Central memory CD8-positive, alpha-beta T cell (primary cell): ENCODE measurements around the gene BORCS6.

Source experiments
- ATAC-seq: fragments of 150-1000 bp; cut with Tn5 transposase; replicated peaks from 2 replicates; pipeline ENCODE4 v1.10.0; 2022; ENCODE audit warnings: mild to moderate bottlenecking, moderate FRiP score, moderate number of reproducible peaks; ENCODE audit not compliant: poor library complexity, severe bottlenecking; ENCODE audit errors: extremely low read depth
- DNase-seq, 2 donors: peaks; one replicate each; pipeline ENCODE4 v3.0.0; 2021; ENCODE audit warnings: low spot score in 2 of 2
- H3K27ac Mint-ChIP-seq: one replicate; pipeline ENCODE4 v1.8.0; 2022; ENCODE audit warnings: low read depth, mild to moderate bottlenecking, moderate library complexity, mixed read lengths
- H3K27me3 Mint-ChIP-seq: one replicate; pipeline ENCODE4 v1.8.0; 2022; ENCODE audit warnings: mixed read lengths
- H3K36me3 Mint-ChIP-seq: one replicate; pipeline ENCODE4 v1.8.0; 2022; ENCODE audit warnings: mild to moderate bottlenecking, moderate library complexity, mixed read lengths; ENCODE audit not compliant: insufficient read depth
- H3K4me1 Mint-ChIP-seq: one replicate; pipeline ENCODE4 v1.8.0; 2022; ENCODE audit warnings: mixed read lengths
- H3K4me3 Mint-ChIP-seq: one replicate; pipeline ENCODE4 v1.8.0; 2022; ENCODE audit warnings: mild to moderate bottlenecking, moderate library complexity, mixed read lengths
- H3K9me3 Mint-ChIP-seq: one replicate; pipeline ENCODE4 v1.8.0; 2022; ENCODE audit warnings: mixed read lengths

BORCS6 gene

GRCh38 chr17:8145811-8146210 is 44.2 kb downstream of the BORCS6 start:
- Mint-ChIP-seq H3K27ac (peak overlapping the region; percentile 88), H3K9me3 (no peaks in the 10 kb centered on the region), H3K4me3 (peak overlapping the region; percentile 64), H3K4me1 (peaks cover 18% of the 10 kb centered on the region), H3K36me3 (peaks cover 94% of the 10 kb centered on the region), H3K27me3 (no peaks in the 10 kb centered on the region)
- ATAC-seq (no peak), DNase-seq (no peak)

- Mint-ChIP-seq H3K4me3 (peak overlapping the region; percentile 54), H3K4me1 (peaks cover 18% of the 10 kb centered on the region), H3K36me3 (peaks cover 83% of the 10 kb centered on the region), H3K27ac (peak overlapping the region; percentile 90), H3K9me3 (no peaks in the 10 kb centered on the region), H3K27me3 (no peaks in the 10 kb centered on the region)
- no peak for DNase-seq
- ATAC-seq = no peak
Observed at GRCh38 chr17:8144401-8145231, 45.4 kb downstream of the BORCS6 start.

GRCh38 chr17:8143581-8144400 is 46.2 kb downstream of the BORCS6 start:
- Mint-ChIP-seq H3K27me3 (no peaks in the 10 kb centered on the region), H3K9me3 (no peaks in the 10 kb centered on the region), H3K36me3 (peaks cover 75% of the 10 kb centered on the region), H3K4me1 (peaks cover 18% of the 10 kb centered on the region), H3K27ac (peak overlapping the region; percentile 90), H3K4me3 (peak overlapping the region; percentile 54)
- ATAC-seq (no peak), DNase-seq (no peak)

DNA sequence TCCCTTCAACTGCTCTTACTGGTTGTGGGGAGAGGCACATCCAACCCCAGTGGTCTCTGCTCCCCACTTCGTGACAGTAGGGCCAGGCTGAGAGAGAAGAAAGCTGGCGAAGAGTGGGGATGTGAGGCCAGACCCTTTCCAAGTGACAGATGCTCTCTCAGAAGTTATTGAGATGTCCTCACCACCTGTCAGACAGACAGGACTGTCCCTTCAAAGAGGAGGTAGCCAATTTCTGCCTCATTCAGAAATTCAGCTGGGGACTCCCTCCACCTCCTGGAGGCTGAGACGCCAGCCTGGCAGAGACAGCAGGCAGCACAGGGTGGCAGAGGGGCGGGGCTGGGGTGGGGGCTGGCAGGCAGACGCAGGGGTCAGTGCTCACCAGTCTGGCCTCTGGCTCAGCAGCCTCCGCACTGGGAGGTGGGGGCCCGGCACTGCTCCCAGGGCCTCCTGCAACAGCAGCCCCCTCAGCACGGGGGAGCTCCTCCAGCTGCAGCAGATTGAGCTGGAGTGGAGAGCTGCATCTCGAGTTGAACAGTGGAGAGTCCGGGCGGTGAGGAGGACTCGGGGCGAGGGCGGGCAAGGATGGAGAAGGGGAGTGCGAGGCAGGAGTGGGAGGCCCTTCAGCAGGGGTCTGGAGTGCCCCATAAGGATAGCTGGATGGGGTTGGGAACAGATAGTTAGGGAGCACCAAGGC is 46.9 kb downstream of the BORCS6 start:
- no peaks in the 10 kb centered on the region for H3K27me3 Mint-ChIP-seq
- no peak for DNase-seq
- H3K27ac Mint-ChIP-seq = peak overlapping the region; percentile 90
- peaks cover 67% of the 10 kb centered on the region for H3K36me3 Mint-ChIP-seq
- no peak for ATAC-seq
- H3K9me3 Mint-ChIP-seq = no peaks in the 10 kb centered on the region
- peaks cover 18% of the 10 kb centered on the region for H3K4me1 Mint-ChIP-seq
- peak overlapping the region; percentile 54 for H3K4me3 Mint-ChIP-seq

DNA sequence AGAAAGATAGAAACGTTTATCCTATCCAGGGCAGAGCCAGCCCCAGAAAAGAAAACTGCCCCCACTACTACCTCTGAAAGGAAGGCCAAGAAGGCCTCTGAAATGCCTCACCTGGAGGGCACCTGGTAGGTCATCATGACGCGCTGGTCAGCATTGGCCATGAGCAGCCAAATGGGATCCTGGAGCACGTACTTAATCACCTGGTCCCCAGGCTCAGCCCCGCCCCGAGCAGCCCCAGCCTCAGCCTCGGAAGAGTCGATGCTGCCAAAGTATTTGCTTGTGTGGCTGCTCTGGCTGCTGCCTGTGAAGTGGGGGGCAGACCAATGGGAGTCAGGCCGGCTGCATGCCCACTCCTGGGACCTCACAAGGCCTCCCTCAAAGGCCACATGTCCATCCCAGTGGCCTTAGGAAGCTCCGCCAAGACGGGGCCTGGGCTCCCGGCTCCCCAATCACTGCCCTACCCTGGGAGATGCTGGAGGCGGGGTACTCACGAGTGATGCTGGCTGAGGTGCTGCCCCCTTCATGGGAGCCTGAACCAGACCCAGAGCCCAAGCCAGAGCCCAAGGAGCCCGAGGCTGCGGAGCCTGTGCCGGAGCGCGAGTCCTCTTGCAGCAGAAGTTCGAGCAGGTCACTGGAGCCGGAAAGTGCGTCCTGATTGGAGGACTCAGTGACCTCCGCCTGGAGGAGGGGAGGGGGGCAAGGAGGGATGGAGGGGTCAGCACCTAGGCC is 47.7 kb downstream of the BORCS6 start:
- Mint-ChIP-seq H3K27ac (peak overlapping the region; percentile 91), H3K36me3 (peaks cover 60% of the 10 kb centered on the region), H3K9me3 (no peaks in the 10 kb centered on the region), H3K27me3 (no peaks in the 10 kb centered on the region), H3K4me1 (peaks cover 13% of the 10 kb centered on the region), H3K4me3 (peak overlapping the region; percentile 43)
- ATAC-seq (no peak), DNase-seq (no peak)

- H3K27ac Mint-ChIP-seq = peak overlapping the region; percentile 91
- peak overlapping the region; percentile 44 for H3K4me3 Mint-ChIP-seq
- no peaks in the 10 kb centered on the region for H3K27me3 Mint-ChIP-seq
- H3K4me1 Mint-ChIP-seq = peaks cover 9% of the 10 kb centered on the region
- H3K36me3 Mint-ChIP-seq = peaks cover 56% of the 10 kb centered on the region
- no peaks in the 10 kb centered on the region for H3K9me3 Mint-ChIP-seq
- DNase-seq (no peak), ATAC-seq (no peak)
Observed at GRCh38 chr17:8141741-8142140, 48.2 kb downstream of the BORCS6 start.

DNA sequence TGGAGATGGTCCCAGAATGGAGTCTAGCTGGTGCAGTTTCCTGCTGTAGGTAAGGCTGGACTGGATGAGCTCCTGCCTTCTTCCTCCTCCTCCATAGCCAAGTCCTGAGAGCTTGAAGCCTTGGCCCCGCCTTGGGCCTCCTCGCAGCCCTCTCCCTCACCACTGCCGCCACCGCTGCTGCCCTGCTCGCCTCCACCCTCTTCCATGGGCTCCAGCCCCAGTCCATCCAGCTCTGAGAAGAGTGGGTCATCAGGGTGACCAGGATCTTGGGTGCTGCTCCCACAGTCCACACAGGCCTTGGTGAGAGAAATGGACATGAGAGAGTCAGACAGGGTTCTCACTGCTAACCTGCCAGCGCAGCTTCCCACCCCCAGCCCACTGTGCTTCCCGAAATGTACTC is 48.9 kb downstream of the BORCS6 start:
- Mint-ChIP-seq H3K9me3 (no peaks in the 10 kb centered on the region), H3K4me1 (peaks cover 3% of the 10 kb centered on the region), H3K27ac (peak overlapping the region; percentile 91), H3K36me3 (peaks cover 51% of the 10 kb centered on the region), H3K4me3 (peak overlapping the region; percentile 44), H3K27me3 (no peaks in the 10 kb centered on the region)
- no peak for DNase-seq
- ATAC-seq = no peak

DNA sequence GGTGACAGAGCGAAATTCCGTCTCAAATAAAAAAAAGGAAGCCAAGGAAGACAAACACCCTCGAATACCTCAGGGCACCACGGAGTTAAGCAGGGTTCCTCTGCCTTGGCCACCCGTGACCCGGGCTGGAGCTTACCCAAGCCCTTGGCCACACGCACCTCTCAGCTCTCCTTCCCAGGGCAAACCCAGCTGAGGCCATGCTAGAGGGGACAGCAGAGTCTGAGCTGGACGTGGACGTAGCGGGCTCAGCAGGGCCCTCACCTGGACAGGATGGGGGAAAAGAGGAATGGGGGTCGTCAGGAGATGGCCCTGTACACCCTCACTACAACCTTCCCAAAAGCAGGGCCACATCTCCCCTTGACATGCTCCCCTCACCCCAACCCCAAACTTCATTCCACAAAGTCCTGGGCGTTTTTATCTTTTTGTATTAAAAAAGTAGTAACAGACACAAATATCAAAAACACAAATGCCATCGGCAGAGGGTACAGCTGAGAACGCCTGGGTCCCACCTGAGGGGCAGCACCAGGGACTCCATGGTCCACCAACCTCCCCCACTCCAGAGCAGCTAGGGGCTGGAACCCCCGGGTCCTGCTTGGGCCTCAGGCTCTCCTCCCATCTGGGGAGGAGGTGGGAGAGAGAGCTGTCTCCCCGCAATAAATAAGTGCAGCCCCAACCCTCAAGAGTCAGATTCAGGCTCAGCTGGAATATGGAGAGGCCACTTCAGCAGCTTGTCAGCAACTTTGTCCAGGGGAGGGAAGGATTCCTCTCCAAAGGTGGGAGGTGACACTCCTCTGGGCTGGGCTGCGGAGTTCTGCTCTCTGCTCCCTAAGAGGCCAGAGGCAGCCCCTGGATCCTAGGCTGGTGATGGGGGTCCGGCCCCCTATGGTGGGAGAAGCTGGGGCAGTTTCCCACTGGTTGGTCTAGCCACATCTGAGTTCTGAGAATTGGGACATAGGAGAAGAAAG is 49.6 kb downstream of the BORCS6 start:
- Mint-ChIP-seq H3K27ac (peak overlapping the region; percentile 91), H3K36me3 (peaks cover 44% of the 10 kb centered on the region)

DNA sequence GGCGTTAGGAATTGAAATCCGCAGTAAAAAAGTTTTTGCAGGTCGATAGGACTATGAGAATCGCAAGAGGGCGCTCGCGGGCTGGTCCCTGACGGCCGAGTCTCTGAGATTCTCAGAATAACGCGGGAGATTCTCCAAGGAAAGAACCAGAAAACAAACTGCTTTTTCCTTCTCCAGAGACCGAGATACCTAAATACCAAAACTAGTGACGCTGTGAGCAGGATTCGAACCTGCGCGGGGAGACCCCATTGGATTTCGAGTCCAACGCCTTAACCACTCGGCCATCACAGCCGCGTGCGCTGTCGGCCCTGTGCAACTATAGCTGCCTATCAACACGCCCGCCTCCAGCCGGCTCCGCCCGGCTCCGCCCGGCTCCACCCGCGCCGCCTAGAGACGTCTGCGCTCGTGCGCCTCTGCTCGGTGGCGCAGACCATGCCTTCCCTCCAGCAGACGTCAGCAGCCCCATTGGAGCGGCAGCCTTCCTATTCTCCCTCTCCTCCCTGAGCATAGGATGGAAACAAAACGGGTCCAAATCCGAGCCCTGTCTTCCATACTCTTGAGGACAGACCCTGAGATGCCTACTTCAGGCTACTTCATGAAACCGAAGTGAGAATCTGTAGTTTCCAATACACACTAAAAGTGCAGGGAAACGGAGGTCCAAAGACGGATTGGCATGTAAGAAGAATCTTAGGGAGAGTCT is 51.2 kb downstream of the BORCS6 start:
- H3K4me3 Mint-ChIP-seq = no peak overlapping the region

More for the DNA sequence above, 49.6 kb downstream of the BORCS6 start:
- ATAC-seq (no peak), DNase-seq (no peak)
- no peaks in the 10 kb centered on the region for H3K9me3 Mint-ChIP-seq
- H3K4me3 Mint-ChIP-seq = peak overlapping the region; percentile 44
- H3K4me1 Mint-ChIP-seq = no peaks in the 10 kb centered on the region
- no peaks in the 10 kb centered on the region for H3K27me3 Mint-ChIP-seq

GRCh38 chr17:8138374-8138671 is 51.7 kb downstream of the BORCS6 start:
- no peaks in the 10 kb centered on the region for H3K9me3 Mint-ChIP-seq
- H3K27ac Mint-ChIP-seq = no peak overlapping the region
- DNase-seq (no peak), ATAC-seq (no peak)
- H3K36me3 Mint-ChIP-seq = peaks cover 26% of the 10 kb centered on the region
- H3K4me1 Mint-ChIP-seq = no peaks in the 10 kb centered on the region
- no peak overlapping the region for H3K4me3 Mint-ChIP-seq
- H3K27me3 Mint-ChIP-seq = no peaks in the 10 kb centered on the region

More for the DNA sequence above, 51.2 kb downstream of the BORCS6 start:
- H3K4me1 Mint-ChIP-seq = no peaks in the 10 kb centered on the region
- H3K27ac Mint-ChIP-seq = no peak overlapping the region
- H3K9me3 Mint-ChIP-seq = no peaks in the 10 kb centered on the region
- peaks cover 31% of the 10 kb centered on the region for H3K36me3 Mint-ChIP-seq
- peak; percentile 98 for DNase-seq
- H3K27me3 Mint-ChIP-seq = no peaks in the 10 kb centered on the region
- ATAC-seq = peak; percentile 89
